ENCODE data around the gene UBE2G2. TPM values are rescaled to one million over a fixed set of nuclear protein-coding genes. Genes with fewer than 3 reads are reported as not detected.
A peak's percentile ranks its signal among the peaks of the same experiment; 100 is the strongest.

UBE2G2 gene
- total RNA-seq, 1 experiment from 2014 or later, result 91.3 TPM

- Mint-ChIP-seq H3K4me3 (ENCODE audit: unreplicated experiment) (peak overlapping the region; percentile 68), H3K36me3 (ENCODE audit: insufficient read depth, unreplicated experiment) (peaks cover 44% of the 10 kb centered on the region), H3K27ac (ENCODE audit: unreplicated experiment) (no peak overlapping the region), H3K9me3 (ENCODE audit: unreplicated experiment) (peaks cover 32% of the 10 kb centered on the region), H3K27me3 (ENCODE audit: insufficient read depth, unreplicated experiment) (no peaks in the 10 kb centered on the region), H3K4me1 (ENCODE audit: low read depth, unreplicated experiment) (peaks cover 5% of the 10 kb centered on the region)
- no TSS peak for BruUV-seq (replicated peaks)
- H3K27me3 ChIP-seq (replicated peaks; ENCODE audit: control insufficient read depth, insufficient read depth, low read length), result no peaks in the 10 kb centered on the region
- no peak for TF ChIP-seq CTCF (IDR thresholded peaks at IDR 0.05; ENCODE audit: insufficient read depth in 1 of 2, low read depth in 1 of 2, low read length in 1 of 2, severe bottlenecking in 1 of 2, unreplicated experiment in 1 of 2)
- peaks cover 15% of the 10 kb centered on the region for H3K4me1 ChIP-seq
- H3K36me3 ChIP-seq (ENCODE audit: control insufficient read depth, insufficient read depth, low read length), result no peaks in the 10 kb centered on the region
- intact Hi-C loops (cut with micrococcal nuclease; ENCODE audit: unreplicated experiment), result loop anchor here (5.0 kb wide), 1 partner anchor 53 kb away; the partner anchor contains the start of gene PTTG1IP
- POLR2A ChIA-PET, result no interaction called here
- no peak for DNase-seq
- no peak overlapping the region for H3K4me3 ChIP-seq (ENCODE audit: low read depth, low read length)
- peaks cover 37% of the 10 kb centered on the region for H3K9me3 ChIP-seq
- CTCF ChIA-PET, result no interaction called here
Observed at GRCh38 chr21:44819283-44820243, 17.9 kb upstream of the UBE2G2 start.

GRCh38 chr21:44818640-44819011 lies 17.0 kb upstream of the UBE2G2 start:
- BruUV-seq (replicated peaks), result no TSS peak
- H3K4me3 Mint-ChIP-seq (ENCODE audit: unreplicated experiment), result peak overlapping the region; percentile 68
- Histone ChIP-seq H3K27me3 (replicated peaks; ENCODE audit: control insufficient read depth, insufficient read depth, low read length) (no peaks in the 10 kb centered on the region), H3K4me3 (ENCODE audit: low read depth, low read length) (peak overlapping the region; percentile 81), H3K4me1 (peaks cover 15% of the 10 kb centered on the region), H3K9me3 (peaks cover 34% of the 10 kb centered on the region), H3K36me3 (ENCODE audit: control insufficient read depth, insufficient read depth, low read length) (no peaks in the 10 kb centered on the region)
- POLR2A ChIA-PET, result no interaction called here
- intact Hi-C loops (cut with micrococcal nuclease; ENCODE audit: unreplicated experiment), result loop anchor here (5.0 kb wide), 1 partner anchor 54 kb away; the partner anchor contains the start of gene PTTG1IP
- CTCF ChIA-PET, result no interaction called here
- H3K27me3 Mint-ChIP-seq (ENCODE audit: insufficient read depth, unreplicated experiment), result no peaks in the 10 kb centered on the region
- peaks cover 5% of the 10 kb centered on the region for H3K4me1 Mint-ChIP-seq (ENCODE audit: low read depth, unreplicated experiment)
- no peak for TF ChIP-seq CTCF (IDR thresholded peaks at IDR 0.05; ENCODE audit: insufficient read depth in 1 of 2, low read depth in 1 of 2, low read length in 1 of 2, severe bottlenecking in 1 of 2, unreplicated experiment in 1 of 2)
- H3K27ac Mint-ChIP-seq (ENCODE audit: unreplicated experiment), result no peak overlapping the region
- H3K9me3 Mint-ChIP-seq (ENCODE audit: unreplicated experiment), result peaks cover 28% of the 10 kb centered on the region
- H3K36me3 Mint-ChIP-seq (ENCODE audit: insufficient read depth, unreplicated experiment), result peaks cover 48% of the 10 kb centered on the region
- DNase-seq, result no peak

- CTCF ChIA-PET, result no interaction called here
- intact Hi-C loops (cut with micrococcal nuclease; ENCODE audit: unreplicated experiment), result loop anchor here (5.0 kb wide), 1 partner anchor 54 kb away; the partner anchor contains the start of gene PTTG1IP
Observed at GRCh38 chr21:44817914-44818639, 16.5 kb upstream of the UBE2G2 start, which contains the start of gene SUMO3. TSS of gene SUMO3 (minus strand) at chr21:44818062. CDS start at chr21:44817968, 94 bp downstream.

More at GRCh38 chr21:44817914-44818639, 16.5 kb upstream of the UBE2G2 start, which contains the start of gene SUMO3:
- Mint-ChIP-seq H3K27ac (ENCODE audit: unreplicated experiment) (no peak within 1 kb of the TSS), H3K27me3 (ENCODE audit: insufficient read depth, unreplicated experiment) (no peaks in the 10 kb centered on the region), H3K4me1 (ENCODE audit: low read depth, unreplicated experiment) (peaks cover 5% of the 10 kb centered on the region), H3K4me3 (ENCODE audit: unreplicated experiment) (peak within 1 kb of the TSS; percentile 68), H3K9me3 (ENCODE audit: unreplicated experiment) (peaks cover 22% of the 10 kb centered on the region), H3K36me3 (ENCODE audit: insufficient read depth, unreplicated experiment) (peaks cover 48% of the 10 kb centered on the region)
- BruUV-seq (replicated peaks), result TSS peak; percentile 42
- H3K4me3 ChIP-seq (ENCODE audit: low read depth, low read length), result peak within 1 kb of the TSS; percentile 81
- peaks cover 32% of the 10 kb centered on the region for H3K9me3 ChIP-seq
- no peak for TF ChIP-seq CTCF (IDR thresholded peaks at IDR 0.05; ENCODE audit: insufficient read depth in 1 of 2, low read depth in 1 of 2, low read length in 1 of 2, severe bottlenecking in 1 of 2, unreplicated experiment in 1 of 2)
- no peaks in the 10 kb centered on the region for H3K36me3 ChIP-seq (ENCODE audit: control insufficient read depth, insufficient read depth, low read length)
- no peaks in the 10 kb centered on the region for H3K27me3 ChIP-seq (replicated peaks; ENCODE audit: control insufficient read depth, insufficient read depth, low read length)
- POLR2A ChIA-PET, result interaction anchor here (0.9 kb wide), 1 partner anchor 16 kb away, joined by 9 read pairs; the partner anchor contains the start of gene UBE2G2
- peaks cover 15% of the 10 kb centered on the region for H3K4me1 ChIP-seq
- DNase-seq, result peak; percentile 71 to 91
